OCI-LY3 (cell line): ENCODE data around the gene GPR63.

Source experiments
- EZH2phosphoT487 ChIP-seq: fragments of 200-600 bp; shearing (Covaris generic); IDR thresholded peaks from 2 replicates; pipeline ENCODE4 v1.6.1; 2018; ENCODE audit warnings: antibody characterized with exemption, mixed run types, low read depth
- TF ChIP-seq, protein P1 (sequence below): fragments of 200-600, 300-600 bp; sonication (generic); IDR thresholded peaks from 2 replicates; pipeline ENCODE4 v1.5.1; 2014; ENCODE audit warnings: antibody characterized with exemption, low read length, low read depth

DNA sequence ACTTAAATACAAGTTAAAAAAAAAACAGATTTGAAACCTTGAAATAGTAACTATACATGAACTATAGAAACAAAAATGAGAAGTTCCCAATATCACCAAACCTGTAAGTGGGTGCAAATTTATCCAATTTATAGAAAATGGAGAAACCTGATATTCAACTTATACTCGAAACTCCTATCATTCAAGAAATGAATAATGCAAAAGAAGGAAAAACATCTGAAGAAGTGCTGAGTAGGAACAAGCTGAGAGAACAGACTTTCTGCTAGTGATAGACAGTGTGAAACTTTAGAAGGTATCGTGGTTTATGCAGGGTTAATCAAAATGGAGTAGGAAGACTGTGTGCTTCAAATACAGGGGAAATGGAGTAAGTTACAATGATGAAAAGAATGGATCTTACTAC is 4.5 kb downstream of the GPR63 start:
- TF ChIP-seq, protein P1, sequence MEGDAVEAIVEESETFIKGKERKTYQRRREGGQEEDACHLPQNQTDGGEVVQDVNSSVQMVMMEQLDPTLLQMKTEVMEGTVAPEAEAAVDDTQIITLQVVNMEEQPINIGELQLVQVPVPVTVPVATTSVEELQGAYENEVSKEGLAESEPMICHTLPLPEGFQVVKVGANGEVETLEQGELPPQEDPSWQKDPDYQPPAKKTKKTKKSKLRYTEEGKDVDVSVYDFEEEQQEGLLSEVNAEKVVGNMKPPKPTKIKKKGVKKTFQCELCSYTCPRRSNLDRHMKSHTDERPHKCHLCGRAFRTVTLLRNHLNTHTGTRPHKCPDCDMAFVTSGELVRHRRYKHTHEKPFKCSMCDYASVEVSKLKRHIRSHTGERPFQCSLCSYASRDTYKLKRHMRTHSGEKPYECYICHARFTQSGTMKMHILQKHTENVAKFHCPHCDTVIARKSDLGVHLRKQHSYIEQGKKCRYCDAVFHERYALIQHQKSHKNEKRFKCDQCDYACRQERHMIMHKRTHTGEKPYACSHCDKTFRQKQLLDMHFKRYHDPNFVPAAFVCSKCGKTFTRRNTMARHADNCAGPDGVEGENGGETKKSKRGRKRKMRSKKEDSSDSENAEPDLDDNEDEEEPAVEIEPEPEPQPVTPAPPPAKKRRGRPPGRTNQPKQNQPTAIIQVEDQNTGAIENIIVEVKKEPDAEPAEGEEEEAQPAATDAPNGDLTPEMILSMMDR = no peak
- TF ChIP-seq EZH2phosphoT487 = no peak
